Measurements from ENCODE around the gene AOX1.
"Not testable (repeated sequence)": the region's sequence is repeated elsewhere in the genome, so short reads cannot be mapped to it uniquely, and the experiment has no call there.

Gene AOX1

DNA sequence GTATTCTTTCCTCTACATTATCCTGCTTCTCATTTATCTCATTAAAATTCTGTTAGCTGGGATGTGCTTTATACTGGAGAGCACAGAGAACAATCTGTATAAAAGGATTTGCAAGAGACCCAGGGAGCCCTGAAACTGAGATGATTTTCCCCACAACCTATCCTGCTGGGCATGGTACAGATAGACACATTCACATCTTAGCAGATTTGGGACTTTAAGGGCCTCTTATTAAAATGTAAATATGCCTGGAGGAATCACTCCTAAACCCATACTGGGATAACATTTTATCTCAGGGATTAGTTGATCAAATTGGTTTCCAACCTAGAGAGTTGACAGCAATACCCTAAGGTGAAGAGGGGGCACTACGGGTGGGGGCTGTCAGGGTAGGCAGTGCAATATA, 45.5 kb downstream of the AOX1 start:
- DNase-seq: no peak

DNA sequence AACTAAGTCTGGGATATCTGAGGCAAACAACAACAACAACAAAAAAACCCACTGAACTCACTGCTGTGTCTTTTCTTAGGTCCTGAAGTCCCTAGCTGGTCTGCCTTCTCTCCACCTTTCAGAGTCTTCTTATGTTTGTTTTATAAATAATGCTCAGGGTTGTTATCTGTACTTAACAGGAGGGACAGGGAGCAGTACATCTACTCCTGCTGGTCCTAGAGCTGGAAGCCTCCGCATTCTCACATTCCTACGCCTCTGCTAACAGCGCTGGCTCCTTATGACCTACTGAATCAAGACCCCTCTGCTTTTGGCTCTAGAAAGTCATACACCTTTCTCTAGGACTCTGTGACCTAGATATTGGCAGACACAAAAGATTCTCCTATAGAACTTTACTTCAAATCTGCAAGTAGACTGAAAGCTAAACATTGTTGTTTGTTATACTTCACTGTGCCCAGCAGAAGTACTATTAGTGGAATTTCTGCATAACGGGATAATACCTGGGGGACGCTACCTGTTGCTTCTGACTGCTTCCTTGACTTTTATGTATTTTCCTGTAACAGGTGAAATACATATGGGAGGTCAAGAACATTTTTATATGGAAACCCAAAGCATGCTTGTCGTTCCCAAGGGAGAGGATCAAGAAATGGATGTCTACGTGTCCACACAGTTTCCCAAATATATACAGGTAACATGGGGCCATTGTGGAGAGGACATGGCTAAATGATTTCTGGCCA, 48.6 kb downstream of the AOX1 start:
- DNase-seq: no peak

DNA sequence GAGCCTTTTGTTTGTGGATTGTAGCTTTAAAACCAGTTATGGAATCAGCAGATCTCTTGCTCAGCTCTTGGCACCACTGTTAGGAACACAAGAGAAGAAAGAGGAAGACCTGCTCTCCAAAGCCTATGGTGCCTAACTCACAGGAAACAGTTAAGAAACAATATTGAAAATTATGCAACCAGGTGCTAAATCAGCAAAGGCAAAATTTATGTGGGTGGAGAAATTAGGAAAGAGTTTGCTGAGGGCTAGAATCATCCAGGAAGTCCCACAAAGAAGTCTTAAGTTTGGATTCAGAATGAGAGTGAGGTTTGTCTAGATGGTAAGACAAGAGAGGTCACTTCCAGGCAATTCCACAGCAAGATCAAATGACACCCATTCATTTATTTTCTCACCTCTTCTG, 49.4 kb downstream of the AOX1 start:
- no peak for DNase-seq

DNA sequence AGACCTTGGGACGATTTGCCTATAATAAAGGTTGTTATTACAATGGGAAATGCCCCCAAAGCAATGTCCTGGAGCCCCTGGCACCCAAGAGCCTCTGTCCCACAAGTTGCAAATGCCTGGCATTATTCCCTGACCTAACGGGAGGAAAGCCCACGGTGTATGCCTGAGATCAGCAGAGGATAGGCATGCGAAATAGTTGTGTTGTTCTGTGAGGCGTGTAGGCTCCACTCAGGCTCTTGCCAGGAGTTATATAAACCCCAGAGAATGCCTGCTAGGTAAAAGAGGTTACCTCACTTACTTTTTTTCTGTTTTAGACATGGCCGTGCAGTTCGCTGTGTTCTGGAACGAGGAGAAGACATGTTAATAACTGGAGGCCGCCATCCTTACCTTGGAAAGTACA, 52.1 kb downstream of the AOX1 start:
- no peak for DNase-seq

DNA sequence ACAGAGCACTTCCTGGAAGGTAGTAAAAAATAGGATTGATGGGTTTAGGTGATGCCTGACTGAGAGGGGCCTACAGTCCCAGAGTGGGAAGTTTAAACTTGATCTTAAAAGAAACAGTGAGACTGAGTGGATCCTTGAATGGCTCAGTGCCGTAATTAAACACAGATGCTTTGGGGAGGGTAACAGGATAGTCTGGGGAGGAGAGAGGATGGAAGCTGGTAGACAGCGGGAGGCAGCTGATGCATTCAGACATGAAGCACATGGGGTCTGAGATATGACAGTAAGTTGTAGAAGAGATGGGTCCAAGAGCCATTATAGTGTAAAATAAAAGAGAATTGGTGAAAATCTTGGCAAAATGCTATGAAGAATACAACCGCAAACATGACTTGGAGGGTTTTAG, 54.4 kb downstream of the AOX1 start:
- no peak for DNase-seq

DNA sequence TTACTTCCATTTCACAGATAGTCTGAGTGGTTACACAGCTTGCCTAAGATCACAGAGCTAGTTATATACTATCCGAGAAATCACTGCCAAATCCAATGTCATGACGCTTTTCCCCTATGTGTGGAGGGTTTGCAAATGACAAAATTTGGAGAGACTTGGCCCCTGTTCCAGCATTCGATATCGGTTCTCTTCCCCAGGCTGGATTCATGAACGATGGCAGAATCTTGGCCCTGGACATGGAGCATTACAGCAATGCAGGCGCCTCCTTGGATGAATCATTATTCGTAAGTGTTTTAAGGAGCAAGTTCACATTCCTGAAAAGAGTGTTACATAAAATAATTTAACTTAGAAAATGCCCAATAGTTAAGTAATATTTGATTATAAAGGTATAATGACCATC, 55.1 kb downstream of the AOX1 start:
- no peak for DNase-seq

DNA sequence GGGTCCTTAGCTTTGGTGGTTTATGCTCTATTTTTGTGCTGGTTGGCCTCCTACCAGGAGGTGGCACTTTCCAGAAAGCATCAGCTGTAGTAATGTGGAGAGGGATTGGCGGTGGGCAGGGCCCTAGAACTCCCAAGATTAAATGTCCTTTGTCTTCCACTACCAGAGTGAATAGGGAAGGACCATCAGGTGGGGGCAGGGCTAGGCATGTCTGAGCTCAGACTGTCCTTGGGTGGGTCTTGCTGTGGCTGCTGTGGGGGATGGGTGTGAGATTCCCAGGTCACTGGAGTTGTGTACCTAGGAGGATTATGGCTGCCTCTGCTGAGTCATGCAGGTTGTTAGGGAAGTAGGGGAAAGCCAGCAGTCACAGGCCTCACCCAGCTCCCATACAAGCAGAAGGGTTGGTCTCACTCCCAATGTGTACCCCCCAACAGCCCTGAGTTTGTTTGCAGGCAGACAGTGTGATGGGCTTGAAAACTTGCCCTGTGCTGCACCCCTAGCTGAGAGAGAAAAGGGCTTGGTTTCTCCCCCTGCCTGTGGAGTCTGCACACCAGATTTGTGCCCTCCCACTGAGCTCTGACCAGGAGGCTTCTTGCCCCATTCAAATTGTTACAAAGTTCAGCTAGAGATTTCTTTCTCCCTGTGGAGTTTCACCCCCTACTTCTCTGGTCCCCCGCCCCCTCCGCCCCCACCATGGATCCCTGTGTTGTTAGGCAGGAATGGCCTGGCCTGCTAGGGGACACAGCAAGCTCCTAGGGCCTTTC, 62.9 kb downstream of the AOX1 start:
- not testable (repeated sequence) for DNase-seq

DNA sequence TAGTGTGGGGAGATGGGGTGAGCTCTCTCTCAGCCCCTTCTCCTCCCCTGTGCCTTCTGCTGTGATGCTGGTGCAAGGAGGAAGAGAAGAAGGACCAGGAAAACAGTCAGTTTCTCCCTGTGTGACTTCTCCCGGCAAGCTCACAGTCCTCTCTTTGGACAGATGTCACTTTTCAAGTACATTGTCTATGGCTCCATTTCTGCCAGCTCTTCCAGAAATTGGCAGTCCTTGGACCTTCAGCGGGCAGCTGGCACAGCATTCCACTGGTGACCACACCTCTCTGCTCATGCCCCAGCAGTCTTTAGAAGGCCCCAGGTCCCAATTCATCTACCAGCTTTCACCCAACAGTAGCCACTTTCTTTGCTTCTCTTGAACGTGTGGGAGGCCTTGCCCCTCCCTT, 63.9 kb downstream of the AOX1 start:
- no peak for DNase-seq

DNA sequence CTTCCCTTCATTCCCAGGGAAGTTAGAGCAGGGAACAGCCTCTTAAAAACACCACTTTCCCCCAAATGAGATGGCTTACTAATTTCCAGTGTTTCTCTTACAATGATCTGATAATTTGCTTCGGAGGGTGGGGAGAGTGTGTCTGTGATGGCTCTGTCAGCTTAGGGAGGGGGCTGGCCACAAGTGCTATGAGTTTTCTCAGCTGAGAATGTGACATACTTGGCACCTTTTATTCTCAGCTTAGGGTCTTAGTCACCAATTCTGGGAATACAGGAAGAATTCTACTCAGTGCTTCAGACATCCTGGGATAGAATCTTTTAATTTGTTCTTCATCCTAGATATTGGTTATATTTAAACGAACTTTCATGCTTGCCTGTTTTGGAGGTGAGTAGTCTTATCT, 64.4 kb downstream of the AOX1 start:
- no peak for DNase-seq

DNA sequence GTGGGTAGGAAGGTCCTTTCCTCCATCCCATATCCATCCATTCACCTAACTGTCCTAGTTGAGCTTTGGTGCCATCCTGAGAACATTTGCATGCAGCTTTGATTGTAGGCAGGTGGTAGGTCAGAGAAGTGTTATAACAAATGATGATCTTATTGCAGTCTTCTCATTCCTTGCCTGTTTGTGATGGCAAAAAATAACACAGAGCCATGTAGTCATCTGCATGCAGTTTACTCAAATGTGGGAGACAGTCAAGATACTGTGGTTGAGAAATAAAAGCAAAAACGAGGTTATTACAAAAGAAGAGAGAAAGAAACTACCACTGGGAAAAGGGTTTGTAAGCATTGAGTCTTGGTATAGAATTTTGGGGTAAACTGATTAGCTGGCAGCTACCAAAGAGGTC, 66.3 kb downstream of the AOX1 start:
- DNase-seq: no peak

DNA sequence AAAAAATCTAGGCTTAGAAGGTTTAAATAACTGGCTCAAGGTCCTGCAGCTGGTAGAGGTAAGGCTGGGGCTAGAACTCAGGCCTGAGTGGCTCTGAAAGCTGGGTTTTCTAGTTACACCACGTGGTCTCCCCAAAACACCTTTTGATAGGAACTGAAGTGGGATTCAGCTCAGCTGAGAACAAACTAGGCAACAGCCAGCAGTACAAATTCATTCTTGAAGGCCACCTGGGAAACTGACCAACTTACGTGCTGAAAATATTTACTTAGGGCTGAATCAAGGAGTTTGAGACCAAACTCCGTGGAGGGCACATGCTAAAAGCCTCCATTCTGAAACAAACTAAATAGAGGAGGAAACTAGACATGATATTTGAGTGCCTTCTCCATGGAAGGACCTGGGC, 67.2 kb downstream of the AOX1 start:
- DNase-seq: no peak

DNA sequence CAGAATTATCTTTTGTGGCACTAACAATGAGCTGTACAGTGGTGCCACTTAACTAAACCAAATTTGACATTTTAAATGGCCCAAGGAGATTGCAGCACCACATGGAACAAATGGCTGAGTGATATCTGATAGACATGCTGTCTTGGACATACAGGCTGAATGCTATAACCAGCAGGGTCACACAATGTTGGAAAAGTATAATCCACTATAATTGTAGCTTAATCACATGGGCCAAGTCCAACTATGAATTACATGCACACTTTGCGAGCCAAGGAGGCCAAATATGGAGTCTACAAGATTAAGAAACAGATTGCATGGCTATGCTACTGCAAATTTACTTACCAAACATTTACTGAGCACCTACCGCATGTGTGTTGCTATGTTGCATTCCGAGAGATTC, 69.0 kb downstream of the AOX1 start:
- DNase-seq: no peak

DNA sequence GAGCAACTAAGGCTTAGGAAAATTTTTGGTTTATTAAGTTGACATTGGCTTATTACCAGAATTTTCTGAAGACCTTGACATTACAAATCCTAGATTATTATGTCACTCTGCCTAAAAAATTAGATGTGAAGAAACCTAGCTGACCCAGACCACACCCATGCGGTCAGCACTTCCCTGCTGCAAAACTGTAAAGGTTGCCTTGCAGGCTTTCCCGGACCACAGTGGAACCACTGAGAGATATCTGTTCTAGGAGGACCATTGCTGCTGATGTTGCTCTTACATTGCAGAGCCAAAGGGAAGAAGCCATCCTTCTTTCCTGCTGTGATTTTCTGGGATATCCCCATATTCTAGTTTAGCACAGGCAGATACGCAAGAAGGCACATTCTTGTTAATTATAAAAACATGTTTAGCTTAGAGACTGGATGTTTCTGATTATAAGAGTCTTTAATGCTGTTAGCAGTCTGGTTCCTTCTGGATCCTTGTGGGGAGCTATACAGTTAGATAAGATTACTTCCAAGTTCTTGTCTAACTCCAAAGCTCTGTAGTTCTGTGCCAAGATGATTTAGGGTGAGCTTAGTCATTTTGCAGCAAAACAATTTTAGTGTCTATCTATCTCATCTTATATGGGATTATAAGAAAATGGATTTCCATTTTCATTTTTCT, 70.2 kb downstream of the AOX1 start:
- DNase-seq: no peak

DNA sequence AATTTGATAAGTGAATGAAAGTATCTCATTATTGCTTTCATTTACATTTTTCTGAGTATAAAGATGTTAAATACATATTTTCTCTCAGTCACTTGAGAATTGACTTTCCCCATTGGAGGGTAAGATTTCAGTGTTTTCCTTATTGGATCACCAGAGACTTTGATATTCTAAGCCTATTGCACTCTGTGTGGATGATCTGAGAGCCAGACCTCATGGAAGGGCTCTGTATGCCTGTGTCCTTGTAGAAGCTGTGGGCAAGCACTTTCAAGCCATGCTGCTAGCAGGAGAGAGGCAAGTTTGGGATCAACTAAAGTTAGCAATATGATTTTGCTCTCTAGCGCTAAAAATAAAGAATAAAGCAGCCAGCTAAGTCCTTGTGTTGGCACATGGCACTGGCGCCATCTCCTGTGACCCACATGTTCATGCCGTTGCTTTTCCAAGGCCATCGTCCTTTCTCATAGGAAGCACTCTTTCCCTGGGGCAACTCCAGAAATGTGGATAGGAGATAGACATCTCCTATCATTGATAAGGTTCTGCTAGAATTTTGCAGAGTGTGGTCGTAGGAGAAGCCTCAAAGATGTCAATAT, 72.6 kb downstream of the AOX1 start:
- no peak for DNase-seq

DNA sequence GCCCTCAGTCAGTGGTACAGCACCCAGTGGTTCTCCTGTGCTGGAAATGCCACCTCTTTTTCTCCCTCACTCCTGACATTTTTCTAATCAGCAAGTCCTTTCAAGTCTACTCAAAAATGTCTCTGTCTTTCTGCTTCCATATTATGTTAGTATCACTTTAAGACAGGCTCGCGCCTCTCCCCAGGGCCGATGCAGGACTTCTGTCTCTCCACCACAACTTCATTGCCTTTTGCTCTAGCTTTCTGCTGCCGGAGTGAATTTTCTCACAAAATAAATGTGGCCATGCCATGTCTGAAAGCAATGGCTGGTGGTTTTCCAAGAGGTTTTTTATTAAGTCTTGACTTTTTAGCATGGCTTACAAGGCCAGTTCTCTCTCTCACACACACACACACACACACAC, 73.6 kb downstream of the AOX1 start:
- DNase-seq: no peak

DNA sequence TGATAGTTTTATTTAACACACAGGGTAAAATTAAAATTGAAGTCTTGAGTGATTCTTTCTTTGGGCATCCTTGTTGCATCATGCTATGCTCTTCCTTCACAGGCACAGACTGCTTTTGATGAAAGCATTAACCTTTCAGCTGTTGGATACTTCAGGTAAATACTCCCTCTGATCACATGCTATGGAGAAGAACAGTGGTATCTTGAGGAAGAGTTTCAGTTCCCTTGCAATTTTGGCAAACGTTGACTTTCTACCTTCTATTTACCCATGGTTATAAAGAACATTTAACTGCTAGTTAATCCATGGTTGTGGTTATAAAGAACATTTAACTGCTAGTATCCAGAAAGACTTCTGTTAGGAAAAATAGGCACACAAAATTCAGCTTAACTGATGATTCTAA, 75.7 kb downstream of the AOX1 start:
- DNase-seq: no peak

DNA sequence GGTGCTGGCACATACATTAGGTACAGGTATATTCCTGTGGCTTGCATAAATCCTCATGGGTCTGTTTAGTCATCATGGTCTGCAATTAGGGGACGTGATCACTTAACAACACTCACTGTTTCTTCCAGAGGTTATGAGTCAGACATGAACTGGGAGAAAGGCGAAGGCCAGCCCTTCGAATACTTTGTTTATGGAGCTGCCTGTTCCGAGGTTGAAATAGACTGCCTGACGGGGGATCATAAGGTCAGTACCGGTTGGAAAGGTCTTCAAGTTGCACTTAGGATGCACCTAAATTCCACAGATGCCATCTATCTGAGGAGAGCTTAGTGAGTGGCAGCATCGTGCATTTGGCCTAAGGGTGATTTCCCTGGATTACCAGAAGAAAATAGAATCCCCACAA, 76.9 kb downstream of the AOX1 start:
- DNase-seq: no peak

DNA sequence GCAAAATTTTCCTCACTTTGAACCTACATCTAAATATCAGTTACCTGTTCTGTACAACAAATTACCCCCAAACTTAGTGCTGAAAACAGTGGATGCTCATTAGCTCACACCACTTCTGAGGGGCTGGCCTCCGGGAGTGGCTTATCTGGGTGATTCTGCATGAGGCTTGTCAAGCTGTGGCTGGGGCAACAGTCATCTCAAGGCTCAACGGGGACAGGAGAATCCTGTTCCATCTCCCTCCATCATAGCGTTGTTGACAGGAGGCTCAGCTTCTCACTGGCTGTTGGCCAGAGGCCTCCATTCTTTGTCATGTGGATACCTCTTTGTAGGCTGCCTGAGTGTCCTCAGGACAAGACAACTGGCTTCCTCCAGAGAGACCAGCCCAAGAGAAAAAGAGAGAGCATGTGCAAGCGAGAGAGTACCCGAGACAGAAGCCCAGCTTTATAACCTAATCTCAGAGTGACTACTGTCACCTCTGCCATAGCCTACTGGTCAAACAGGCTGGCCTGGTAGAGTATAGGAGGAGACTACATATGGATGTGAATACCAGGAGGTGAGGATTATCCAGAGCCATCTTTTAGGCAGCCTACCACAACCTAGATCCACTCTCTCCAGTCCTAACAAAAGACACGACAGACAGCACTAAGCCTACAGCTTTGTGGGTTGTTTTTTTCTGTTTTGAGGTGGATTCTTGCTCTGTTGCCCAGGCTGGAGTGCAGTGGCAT, 79.1 kb downstream of the AOX1 start:
- no peak for DNase-seq

DNA sequence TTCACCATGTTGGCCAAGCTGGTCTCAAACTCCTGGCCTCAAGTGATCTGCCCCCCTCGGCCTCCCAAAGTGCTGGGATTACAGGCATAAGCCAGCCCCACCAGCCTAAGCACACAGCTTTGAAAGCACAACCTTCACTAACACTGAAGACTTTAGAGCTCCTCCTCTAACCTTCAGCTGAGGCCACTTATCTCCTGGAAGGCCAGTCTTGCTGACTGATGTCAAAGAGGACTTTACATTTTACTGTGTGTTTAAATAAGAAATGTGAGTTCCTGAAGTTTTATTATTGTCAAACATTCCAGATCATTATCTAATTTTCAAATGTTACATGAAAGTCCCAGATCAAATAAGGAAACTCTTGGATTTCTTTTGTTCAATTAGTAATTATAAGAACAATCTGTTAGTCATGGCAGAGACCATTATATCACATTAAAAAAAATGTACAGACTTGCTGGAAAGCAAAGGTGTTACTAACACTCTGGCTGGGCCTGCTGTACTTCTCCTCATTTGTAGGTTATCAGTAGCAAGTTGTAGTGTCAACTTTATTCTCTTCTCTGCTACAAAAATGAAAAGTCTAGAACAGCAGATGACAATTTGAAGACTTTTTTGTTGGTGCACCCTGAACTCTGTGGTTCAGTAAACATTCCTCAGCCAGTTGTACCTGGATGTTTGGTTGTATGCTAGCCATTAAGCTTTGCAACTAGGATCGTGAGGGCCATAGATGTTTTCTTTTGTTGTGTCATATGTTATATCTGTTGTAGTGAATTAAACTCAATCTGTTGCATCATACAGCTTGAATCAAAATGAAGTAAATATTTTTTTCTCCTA, 80.0 kb downstream of the AOX1 start:
- no peak for DNase-seq

DNA sequence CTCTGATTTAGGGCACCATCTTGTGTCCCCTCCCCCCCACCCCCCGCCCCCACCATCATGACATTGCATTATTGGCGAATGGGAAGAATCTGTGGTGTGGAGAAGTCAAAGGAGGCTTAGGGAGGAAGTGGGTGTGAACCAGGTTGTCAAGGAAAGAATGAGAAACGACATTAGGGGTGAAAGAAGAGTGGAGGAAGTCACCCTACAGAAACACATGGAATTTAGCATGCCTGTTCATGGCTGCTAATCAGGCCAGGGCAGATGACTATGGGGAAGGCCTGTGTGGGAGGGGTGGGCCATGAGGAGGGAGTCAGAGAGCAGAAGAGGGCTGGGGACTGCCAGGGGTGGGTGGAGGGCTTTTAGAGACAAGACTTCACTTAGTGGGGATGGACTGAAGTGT, 81.6 kb downstream of the AOX1 start:
- DNase-seq: no peak

DNA sequence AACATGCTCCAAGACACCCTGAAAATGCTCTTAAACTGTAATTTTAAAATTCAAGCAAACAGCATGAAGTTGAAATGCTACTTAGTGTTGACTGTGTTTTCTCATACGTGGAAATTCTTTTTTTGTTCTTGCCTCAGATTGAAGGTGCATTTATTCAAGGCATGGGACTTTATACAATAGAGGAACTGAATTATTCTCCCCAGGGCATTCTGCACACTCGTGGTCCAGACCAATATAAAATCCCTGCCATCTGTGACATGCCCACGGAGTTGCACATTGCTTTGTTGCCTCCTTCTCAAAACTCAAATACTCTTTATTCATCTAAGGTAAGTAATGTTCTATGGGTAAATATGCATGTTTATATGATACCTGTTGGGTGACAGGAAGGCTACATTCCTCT, 82.7 kb downstream of the AOX1 start:
- DNase-seq: no peak

DNA sequence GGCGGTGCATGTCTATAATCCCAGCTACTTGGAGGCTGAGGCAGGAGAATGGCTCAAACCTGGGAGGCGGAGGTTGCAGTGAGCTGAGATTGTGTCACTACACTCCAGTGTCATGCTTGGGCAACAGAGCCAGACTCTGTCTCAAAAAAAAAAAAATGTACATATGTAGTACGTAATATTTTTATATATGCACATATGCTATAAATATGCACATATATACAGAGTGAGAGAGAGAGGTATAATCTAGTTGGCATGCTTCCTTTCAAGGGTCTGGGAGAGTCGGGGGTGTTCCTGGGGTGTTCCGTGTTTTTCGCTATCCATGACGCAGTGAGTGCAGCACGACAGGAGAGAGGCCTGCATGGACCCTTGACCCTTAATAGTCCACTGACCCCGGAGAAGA, 83.5 kb downstream of the AOX1 start:
- DNase-seq: no peak

All from activated T-cell treated with anti-CD3 and anti-CD28 coated beads, Interleukin-2, amount 50 U/mL, for 1 hour (primary cell).